Fibroblast of villous mesenchyme (primary cell): Measurements from ENCODE around the gene PRIM2. TPM values are rescaled to one million over a fixed set of nuclear protein-coding genes. Genes with fewer than 3 reads are reported as not detected.
"Not testable (repeated sequence)": the region's sequence is repeated elsewhere in the genome, so short reads cannot be mapped to it uniquely, and the experiment has no call there.

Source experiments
- DNase-seq: peaks from one replicate; pipeline ENCODE4 v3.0.0-alpha.2; 2010; ENCODE audit warnings: low read depth
- H3K4me3 ChIP-seq: 2 replicates; pipeline ENCODE4 v1.5.1; 2011; ENCODE audit warnings: low read depth, mild to moderate bottlenecking, low read length
- total RNA-seq: library from RNA; depleted of rRNA; stranded (reverse); fragments of >200 nt; gene quantifications from 2 replicates; pipeline ENCODE4 v1.2.3, GENCODE V29; 2012
- TF ChIP-seq, protein P1 (sequence below): IDR thresholded peaks from 2 replicates; pipeline ENCODE4 v1.5.1; 2012; ENCODE audit warnings: low read depth, mild to moderate bottlenecking, low read length; ENCODE audit not compliant: insufficient read depth

The PRIM2 gene
- total RNA-seq, 1 donor: 51.0 TPM

DNA sequence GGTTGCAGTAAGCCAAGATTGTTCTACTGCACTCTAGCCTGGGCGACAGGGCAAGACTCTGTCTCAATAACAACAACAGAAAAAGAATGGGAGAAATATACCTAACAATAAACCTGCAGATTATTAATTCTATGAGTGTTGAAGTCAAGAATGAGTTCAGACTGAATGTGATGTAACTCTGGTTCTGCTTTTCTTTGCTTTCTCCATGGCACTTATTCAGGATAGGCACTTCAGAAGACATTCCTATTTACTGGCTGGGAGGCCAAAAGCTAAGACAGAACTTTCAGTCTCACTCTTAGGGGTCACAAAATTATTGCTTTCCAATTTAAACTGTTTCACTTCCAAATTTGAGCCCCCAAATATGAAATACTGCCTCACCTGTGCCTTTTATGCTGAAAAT lies 15.7 kb upstream of the PRIM2 start:
- no peak overlapping the region for H3K4me3 ChIP-seq
- DNase-seq: peak; percentile 30

DNA sequence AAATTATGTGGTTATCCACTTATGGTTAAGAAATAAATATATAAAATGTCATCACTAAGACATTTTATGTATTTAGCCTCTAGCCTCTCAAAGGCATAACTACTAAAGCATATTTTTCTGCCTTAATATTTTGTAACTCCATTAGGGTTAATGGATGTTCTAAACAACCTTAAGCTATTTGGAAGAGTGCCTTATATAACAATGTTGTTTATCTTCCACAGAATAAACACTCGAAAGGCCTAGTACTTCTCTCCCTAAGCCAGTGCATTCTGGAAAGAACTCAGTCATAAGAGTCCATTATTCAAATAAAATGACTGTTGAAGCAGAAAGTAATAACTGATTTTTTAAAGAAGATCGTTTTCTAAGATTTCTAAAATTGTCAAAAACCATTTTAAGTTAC lies 15.0 kb upstream of the PRIM2 start:
- TF ChIP-seq, protein P1, sequence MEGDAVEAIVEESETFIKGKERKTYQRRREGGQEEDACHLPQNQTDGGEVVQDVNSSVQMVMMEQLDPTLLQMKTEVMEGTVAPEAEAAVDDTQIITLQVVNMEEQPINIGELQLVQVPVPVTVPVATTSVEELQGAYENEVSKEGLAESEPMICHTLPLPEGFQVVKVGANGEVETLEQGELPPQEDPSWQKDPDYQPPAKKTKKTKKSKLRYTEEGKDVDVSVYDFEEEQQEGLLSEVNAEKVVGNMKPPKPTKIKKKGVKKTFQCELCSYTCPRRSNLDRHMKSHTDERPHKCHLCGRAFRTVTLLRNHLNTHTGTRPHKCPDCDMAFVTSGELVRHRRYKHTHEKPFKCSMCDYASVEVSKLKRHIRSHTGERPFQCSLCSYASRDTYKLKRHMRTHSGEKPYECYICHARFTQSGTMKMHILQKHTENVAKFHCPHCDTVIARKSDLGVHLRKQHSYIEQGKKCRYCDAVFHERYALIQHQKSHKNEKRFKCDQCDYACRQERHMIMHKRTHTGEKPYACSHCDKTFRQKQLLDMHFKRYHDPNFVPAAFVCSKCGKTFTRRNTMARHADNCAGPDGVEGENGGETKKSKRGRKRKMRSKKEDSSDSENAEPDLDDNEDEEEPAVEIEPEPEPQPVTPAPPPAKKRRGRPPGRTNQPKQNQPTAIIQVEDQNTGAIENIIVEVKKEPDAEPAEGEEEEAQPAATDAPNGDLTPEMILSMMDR: no peak
- DNase-seq: peak; percentile 83
- H3K4me3 ChIP-seq: no peak overlapping the region

More for the DNA sequence above, 15.7 kb upstream of the PRIM2 start:
- TF ChIP-seq, protein P1: no peak

DNA sequence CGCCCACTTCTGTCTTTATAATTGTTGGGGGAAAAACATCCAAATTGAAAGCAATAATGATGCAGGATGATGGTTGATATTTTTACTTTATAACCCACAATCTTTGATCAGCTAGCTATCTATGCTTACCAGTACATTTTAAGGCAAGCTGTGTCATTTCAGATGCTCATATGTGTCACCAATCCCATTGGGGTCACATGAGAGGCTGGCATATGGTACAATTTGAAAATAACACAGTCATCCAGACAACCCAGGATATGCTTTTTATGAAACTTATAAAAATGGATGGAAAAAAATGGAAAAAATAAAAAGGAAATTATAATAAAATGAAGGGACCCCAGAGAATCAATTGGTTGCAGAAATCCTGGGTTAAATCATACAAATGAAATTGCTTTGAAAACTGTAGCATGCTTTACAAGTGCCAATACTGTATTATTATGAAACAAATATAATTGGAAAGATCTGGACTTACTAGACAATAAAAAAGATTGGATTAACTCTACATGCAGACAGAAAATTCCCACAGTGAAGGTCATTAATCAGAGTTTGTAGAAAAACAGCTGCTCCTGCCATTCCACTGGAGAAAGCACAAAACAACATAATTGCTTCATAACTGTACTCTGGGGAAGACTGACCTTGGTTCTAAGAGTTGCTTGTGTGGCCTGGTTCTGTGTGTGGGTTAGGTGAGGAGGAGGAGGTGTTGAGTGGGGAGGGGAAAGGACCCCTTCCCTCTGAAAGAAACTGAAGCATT lies 13.3 kb upstream of the PRIM2 start:
- no peak overlapping the region for H3K4me3 ChIP-seq
- TF ChIP-seq, protein P1: no peak
- DNase-seq: peak; percentile 91

DNA sequence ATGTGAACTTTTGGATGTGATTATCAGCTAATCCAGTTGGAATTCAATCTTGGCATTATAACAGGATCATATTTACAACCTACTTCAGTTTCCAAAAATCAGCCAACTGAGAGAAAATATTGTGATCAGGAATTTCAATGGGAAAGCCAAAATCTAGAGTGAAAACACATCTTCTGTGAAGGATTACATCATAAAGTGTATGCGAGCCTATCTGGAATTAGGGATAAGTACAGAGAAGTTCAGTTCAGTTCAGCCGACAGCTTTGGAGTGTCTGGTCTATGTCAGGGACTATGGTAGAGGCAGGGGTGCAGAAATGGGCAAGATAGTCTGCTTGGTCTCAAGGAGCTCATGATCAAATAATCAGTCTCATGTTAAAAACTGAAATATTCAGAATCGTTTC lies 12.3 kb upstream of the PRIM2 start:
- TF ChIP-seq, protein P1: no peak
- no peak overlapping the region for H3K4me3 ChIP-seq
- DNase-seq: peak; percentile 90

DNA sequence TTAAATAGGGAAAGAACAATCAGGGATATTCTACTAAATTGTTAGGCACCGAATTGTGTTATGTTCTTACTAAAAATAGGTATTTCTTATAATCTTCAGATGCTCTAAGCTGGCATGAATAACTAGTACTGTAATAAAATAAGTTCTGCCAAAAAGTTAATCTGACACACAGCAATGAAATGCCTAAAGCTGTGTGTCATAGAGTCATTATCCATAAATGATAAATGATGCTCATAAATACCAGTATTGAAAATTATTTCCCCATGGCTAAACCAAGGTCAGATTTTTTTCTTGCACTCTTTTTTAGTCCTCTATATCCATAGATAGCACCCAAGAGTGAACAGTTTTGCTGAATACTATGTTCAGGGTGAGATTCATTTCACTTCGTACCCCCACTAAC lies 11.7 kb upstream of the PRIM2 start:
- TF ChIP-seq, protein P1: no peak
- peak; percentile 82 for DNase-seq
- H3K4me3 ChIP-seq: no peak overlapping the region

DNA sequence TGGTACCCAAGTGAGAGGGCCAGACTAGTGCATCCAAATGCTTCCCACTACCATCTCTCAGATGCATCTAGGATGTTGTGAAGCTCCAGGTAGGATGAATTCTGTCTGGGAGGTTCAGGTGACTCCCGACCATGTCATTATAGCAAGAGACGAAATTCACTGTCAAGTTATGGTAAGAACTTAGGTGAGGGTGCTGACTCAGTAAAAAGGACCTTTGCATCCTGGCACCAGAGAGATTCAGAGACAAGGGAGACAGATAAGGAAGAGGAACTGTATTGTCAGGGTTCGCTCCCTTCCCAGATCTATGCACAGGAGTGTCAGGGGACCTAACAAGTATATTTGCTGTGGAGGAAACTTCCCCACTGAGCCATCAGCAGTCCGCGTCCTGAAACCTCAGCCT lies 11.2 kb upstream of the PRIM2 start:
- DNase-seq: no peak
- H3K4me3 ChIP-seq: no peak overlapping the region
- TF ChIP-seq, protein P1: no peak

DNA sequence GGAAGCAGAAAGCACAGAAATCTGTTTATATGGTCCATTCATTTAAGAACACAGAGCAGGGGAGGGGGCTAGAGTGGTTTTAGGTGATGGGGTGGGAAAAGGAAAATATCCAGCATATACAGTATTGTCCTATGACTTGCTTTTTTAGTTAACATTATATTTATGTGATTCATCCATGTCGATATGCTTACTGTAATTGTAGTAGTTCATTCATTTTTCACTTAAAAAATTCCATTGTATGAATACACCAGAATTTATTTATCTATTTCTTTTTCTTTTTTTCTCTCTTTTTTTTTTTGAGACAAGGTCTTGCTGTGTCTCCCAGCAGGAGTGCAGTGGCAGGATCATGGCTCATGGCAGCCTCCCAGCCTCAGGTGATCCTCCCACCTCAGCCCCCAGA lies 9.6 kb upstream of the PRIM2 start:
- DNase-seq: no peak
- H3K4me3 ChIP-seq: no peak overlapping the region
- TF ChIP-seq, protein P1: no peak

DNA sequence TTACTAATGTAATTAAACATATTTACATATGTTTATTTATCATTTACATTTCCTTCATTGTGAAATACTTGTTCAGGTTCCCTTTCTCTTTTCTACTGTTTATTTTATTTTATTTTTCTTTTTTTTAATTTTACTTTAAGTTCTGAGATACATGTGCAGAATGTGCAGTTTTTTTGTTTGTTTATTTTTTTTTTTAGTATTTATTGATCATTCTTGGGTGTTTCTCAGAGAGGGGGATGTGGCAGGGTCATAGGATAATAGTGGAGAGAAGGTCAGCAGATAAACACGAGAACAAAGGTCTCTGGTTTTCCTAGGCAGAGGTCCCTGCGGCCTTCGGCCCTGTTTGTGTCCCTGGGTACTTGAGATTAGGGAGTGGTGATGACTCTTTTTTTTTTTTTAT lies 8.7 kb upstream of the PRIM2 start:
- DNase-seq, H3K4me3 ChIP-seq: not testable (repeated sequence)

DNA sequence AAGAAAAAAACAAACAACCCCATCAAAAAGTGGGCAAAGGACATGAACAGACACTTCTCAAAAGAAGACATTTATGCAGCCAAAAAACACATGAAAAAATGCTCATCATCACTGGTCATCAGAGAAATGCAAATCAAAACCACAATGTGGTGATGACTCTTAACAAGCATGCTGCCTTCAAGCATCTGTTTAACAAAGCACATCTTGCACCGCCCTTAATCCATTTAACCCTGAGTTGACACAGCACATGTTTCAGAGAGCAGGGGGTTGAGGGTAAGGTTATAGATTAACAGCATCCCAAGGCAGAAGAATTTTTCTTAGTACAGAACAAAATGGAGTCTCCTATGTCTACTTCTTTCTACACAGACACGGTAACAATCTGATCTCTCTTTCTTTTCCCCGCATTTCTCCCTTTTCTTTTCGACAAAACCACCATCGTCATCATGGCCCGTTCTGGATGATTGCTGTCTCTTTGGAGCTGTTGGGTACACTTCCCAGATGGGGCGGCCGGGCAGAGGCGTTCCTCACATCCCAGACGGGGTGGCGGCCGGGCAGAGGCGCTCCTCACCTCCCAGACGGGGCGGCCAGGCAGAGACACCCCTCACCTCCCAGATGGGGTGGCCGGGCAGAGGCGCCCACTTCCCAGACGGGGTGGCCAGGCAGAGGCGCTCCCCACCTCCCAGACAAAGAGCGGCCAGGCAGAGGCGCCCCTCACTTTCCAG lies 7.2 kb upstream of the PRIM2 start:
- peak; percentile 72 for DNase-seq
- H3K4me3 ChIP-seq: not testable (repeated sequence)
